Stimulated activated naive CD8-positive, alpha-beta T cell treated with anti-CD3 and anti-CD28 coated beads, Interleukin-15, amount 100 ng/mL, for 72 hours (primary cell): Measurements from ENCODE around the gene C1orf159.
"Not testable (repeated sequence)": the region's sequence is repeated elsewhere in the genome, so short reads cannot be mapped to it uniquely, and the experiment has no call there.

ENCODE experiments used
- ATAC-seq: fragments of 150-1000 bp; cut with Tn5 transposase; 2 replicates; pipeline ENCODE4 v1.10.0; 2021; ENCODE audit warnings: mild to moderate bottlenecking, moderate library complexity
- DNase-seq, 2 donors: peaks; one replicate each; pipeline ENCODE4 v3.0.0; 2021 to 2022
- H3K27ac Mint-ChIP-seq, 2 donors: one replicate each; pipeline ENCODE4 v1.8.0; 2022; ENCODE audit warnings: mild to moderate bottlenecking in 2 of 2, mixed read lengths in 2 of 2, moderate library complexity in 2 of 2
- H3K27me3 Mint-ChIP-seq: one replicate; pipeline ENCODE4 v1.8.0; 2022; ENCODE audit warnings: mixed read lengths
- H3K4me1 Mint-ChIP-seq: one replicate; pipeline ENCODE4 v1.8.0; 2022; ENCODE audit warnings: mild to moderate bottlenecking, mixed read lengths
- H3K4me3 Mint-ChIP-seq, 2 donors: one replicate each; pipeline ENCODE4 v1.8.0; 2022; ENCODE audit warnings: mild to moderate bottlenecking in 2 of 2, mixed read lengths in 2 of 2, moderate library complexity in 1 of 2
- H3K9me3 Mint-ChIP-seq, 2 donors: one replicate each; pipeline ENCODE4 v1.8.0; 2022; ENCODE audit warnings: mixed read lengths in 2 of 2

Gene C1orf159

GRCh38 chr1:1118876-1119220 lies 3.0 kb upstream of the C1orf159 start:
- Mint-ChIP-seq H3K27ac (no peak overlapping the region), H3K27me3 (peaks cover 32% of the 10 kb centered on the region), H3K4me3 (no peak overlapping the region), H3K4me1 (peaks cover 46% of the 10 kb centered on the region), H3K9me3 (peaks cover 6 to 15% of the 10 kb centered on the region in 2 donors)
- ATAC-seq (no peak), DNase-seq (no peak)

- Mint-ChIP-seq H3K27ac (no peak overlapping the region), H3K4me3 (peak overlapping the region; percentile 26 to 79), H3K9me3 (peaks cover 0 to 15% of the 10 kb centered on the region in 2 donors), H3K4me1 (peaks cover 40% of the 10 kb centered on the region), H3K27me3 (peaks cover 32% of the 10 kb centered on the region)
- ATAC-seq: no peak
- DNase-seq: no peak
These were observed 2.4 kb upstream of the C1orf159 start for GRCh38 chr1:1118011-1118875.

- Mint-ChIP-seq H3K27ac (no peak overlapping the region), H3K9me3 (peaks cover 4 to 22% of the 10 kb centered on the region in 2 donors), H3K4me1 (peaks cover 36% of the 10 kb centered on the region), H3K27me3 (peaks cover 32% of the 10 kb centered on the region), H3K4me3 (peak overlapping the region; percentile 79 to 83)
- ATAC-seq (no peak), DNase-seq (no peak)
These were observed 1.6 kb upstream of the C1orf159 start for GRCh38 chr1:1117469-1117831.

GRCh38 chr1:1116701-1117468 lies 996 bp upstream of the C1orf159 start:
- Mint-ChIP-seq H3K27me3 (peaks cover 32% of the 10 kb centered on the region), H3K27ac (no peak overlapping the region), H3K9me3 (peaks cover 5 to 26% of the 10 kb centered on the region in 2 donors), H3K4me3 (peak overlapping the region; percentile 83 to 84), H3K4me1 (peaks cover 37% of the 10 kb centered on the region)
- ATAC-seq (peak; percentile 28), DNase-seq (peak; percentile 56 to 63)

GRCh38 chr1:1115136-1115785 lies 628 bp downstream of the C1orf159 start:
- peaks cover 5 to 26% of the 10 kb centered on the region in 2 donors for H3K9me3 Mint-ChIP-seq
- no peak for DNase-seq
- peak overlapping the region; percentile 84 to 86 for H3K27ac Mint-ChIP-seq
- no peak for ATAC-seq
- H3K4me1 Mint-ChIP-seq: peaks cover 32% of the 10 kb centered on the region
- H3K27me3 Mint-ChIP-seq: peaks cover 23% of the 10 kb centered on the region
- H3K4me3 Mint-ChIP-seq: peak overlapping the region; percentile 87 to 93

GRCh38 chr1:1114431-1114830 lies 1.5 kb downstream of the C1orf159 start:
- peak overlapping the region in 1 of 2 donors; percentile 77 for H3K27ac Mint-ChIP-seq
- ATAC-seq: no peak
- peak overlapping the region; percentile 84 to 87 for H3K4me3 Mint-ChIP-seq

GRCh38 chr1:1112237-1112985 lies 3.5 kb downstream of the C1orf159 start:
- H3K9me3 Mint-ChIP-seq: peaks cover 5 to 26% of the 10 kb centered on the region in 2 donors
- no peak overlapping the region for H3K4me3 Mint-ChIP-seq
- peaks cover 33% of the 10 kb centered on the region for H3K4me1 Mint-ChIP-seq
- H3K27ac Mint-ChIP-seq: no peak overlapping the region
- peaks cover 4% of the 10 kb centered on the region for H3K27me3 Mint-ChIP-seq
- DNase-seq: no peak
- ATAC-seq: no peak

More at GRCh38 chr1:1114431-1114830, 1.5 kb downstream of the C1orf159 start:
- H3K9me3 Mint-ChIP-seq: peaks cover 5 to 26% of the 10 kb centered on the region in 2 donors
- no peak for DNase-seq
- H3K27me3 Mint-ChIP-seq: peaks cover 21% of the 10 kb centered on the region
- H3K4me1 Mint-ChIP-seq: peaks cover 32% of the 10 kb centered on the region

GRCh38 chr1:1111516-1112236 lies 4.2 kb downstream of the C1orf159 start:
- H3K4me1 Mint-ChIP-seq: peaks cover 26% of the 10 kb centered on the region
- H3K9me3 Mint-ChIP-seq: peaks cover 5 to 26% of the 10 kb centered on the region in 2 donors
- H3K27ac Mint-ChIP-seq: peak overlapping the region in 1 of 2 donors; percentile 12
- no peak overlapping the region for H3K4me3 Mint-ChIP-seq
- no peaks in the 10 kb centered on the region for H3K27me3 Mint-ChIP-seq
- no peak for DNase-seq
- ATAC-seq: no peak

- DNase-seq (no peak), ATAC-seq (no peak)
- no peak overlapping the region for H3K4me3 Mint-ChIP-seq
- H3K27ac Mint-ChIP-seq: no peak overlapping the region
- H3K9me3 Mint-ChIP-seq: peaks cover 5 to 26% of the 10 kb centered on the region in 2 donors
- H3K4me1 Mint-ChIP-seq: peaks cover 25% of the 10 kb centered on the region
- no peaks in the 10 kb centered on the region for H3K27me3 Mint-ChIP-seq
These were observed 5.3 kb downstream of the C1orf159 start for GRCh38 chr1:1110561-1110971.

GRCh38 chr1:1109743-1110142 lies 6.1 kb downstream of the C1orf159 start:
- H3K27me3 Mint-ChIP-seq: no peaks in the 10 kb centered on the region
- DNase-seq (no peak), ATAC-seq (no peak)
- H3K4me1 Mint-ChIP-seq: peaks cover 24% of the 10 kb centered on the region
- H3K4me3 Mint-ChIP-seq: no peak overlapping the region
- no peak overlapping the region for H3K27ac Mint-ChIP-seq
- H3K9me3 Mint-ChIP-seq: peaks cover 5 to 26% of the 10 kb centered on the region in 2 donors

- ATAC-seq (peak; percentile 47), DNase-seq (no peak)
- H3K9me3 Mint-ChIP-seq: peaks cover 0 to 6% of the 10 kb centered on the region in 2 donors
- H3K27me3 Mint-ChIP-seq: no peaks in the 10 kb centered on the region
- H3K4me1 Mint-ChIP-seq: peaks cover 34% of the 10 kb centered on the region
- no peak overlapping the region for H3K4me3 Mint-ChIP-seq
- no peak overlapping the region for H3K27ac Mint-ChIP-seq
These were observed 9.2 kb downstream of the C1orf159 start for GRCh38 chr1:1106510-1107221.

GRCh38 chr1:1104152-1104551 lies 11.7 kb downstream of the C1orf159 start:
- Mint-ChIP-seq H3K4me3 (peak overlapping the region; percentile 58 to 67), H3K27ac (peak overlapping the region in 1 of 2 donors; percentile 89), H3K9me3 (peaks cover 14 to 23% of the 10 kb centered on the region in 2 donors), H3K4me1 (peaks cover 49% of the 10 kb centered on the region)
- ATAC-seq (peak; percentile 91), DNase-seq (peak in 1 of 2 donors; percentile 60)
- not testable (repeated sequence) for H3K27me3 Mint-ChIP-seq

GRCh38 chr1:1101503-1101902 lies 14.4 kb downstream of the C1orf159 start:
- Mint-ChIP-seq H3K9me3 (peaks cover 23 to 30% of the 10 kb centered on the region in 2 donors), H3K4me1 (peaks cover 60% of the 10 kb centered on the region), H3K27me3 (no peaks in the 10 kb centered on the region), H3K4me3 (no peak overlapping the region), H3K27ac (no peak overlapping the region)
- ATAC-seq (no peak), DNase-seq (no peak)

- H3K27me3 Mint-ChIP-seq: no peaks in the 10 kb centered on the region
- H3K27ac Mint-ChIP-seq: no peak overlapping the region
- peaks cover 60% of the 10 kb centered on the region for H3K4me1 Mint-ChIP-seq
- no peak for ATAC-seq
- peaks cover 28 to 30% of the 10 kb centered on the region in 2 donors for H3K9me3 Mint-ChIP-seq
- DNase-seq: peak in 1 of 2 donors; percentile 7
- peak overlapping the region in 1 of 2 donors; percentile 24 for H3K4me3 Mint-ChIP-seq
These were observed 15.6 kb downstream of the C1orf159 start for GRCh38 chr1:1100296-1100695.
